ENCODE measurements around the gene ARFGAP2.

Gene ARFGAP2

GRCh38 chr11:47177846-47178245, 1.2 kb upstream of the ARFGAP2 start:
- peaks cover 7% of the 10 kb centered on the region; the same call in 1 of the 2 replicates for H3K36me3 ChIP-seq (ENCODE audit: low read length)
- H4K20me1 ChIP-seq (ENCODE audit: low read depth, low read length) = peaks cover 7% of the 10 kb centered on the region; the same call in 1 of the 2 replicates
- peaks cover 35% of the 10 kb centered on the region for H3K79me2 ChIP-seq (ENCODE audit: insufficient read depth, low read length)
- TF ChIP-seq EZH2phosphoT487 (conservative IDR thresholded peaks at IDR 0.05; ENCODE audit: low read length) (no peak), CTCF (IDR thresholded peaks at IDR 0.05; ENCODE audit: insufficient read depth, low read length, poor library complexity, severe bottlenecking) (no peak)
- no peaks in the 10 kb centered on the region for H3K27me3 ChIP-seq (ENCODE audit: low read length)
- no peak overlapping the region for H3K4me3 ChIP-seq (ENCODE audit: insufficient read depth, low read length, poor library complexity, severe bottlenecking)
- peak overlapping the region; percentile 84 for H3K4me2 ChIP-seq (ENCODE audit: low read depth, low read length, poor library complexity, severe bottlenecking)
- peak overlapping the region; percentile 42 for H2AFZ ChIP-seq (ENCODE audit: low read depth, low read length, severe bottlenecking)
- H3K9me3 ChIP-seq (ENCODE audit: insufficient read depth, low read length) = no peaks in the 10 kb centered on the region
- H3K9me2 ChIP-seq (replicated peaks; ENCODE audit: insufficient read depth, low read length) = no peaks in the 10 kb centered on the region
- H3F3A ChIP-seq (ENCODE audit: insufficient read depth) = no peaks in the 10 kb centered on the region
- peak overlapping the region; percentile 83 for H3K27ac ChIP-seq (ENCODE audit: low read depth, low read length)
- peak overlapping the region; percentile 100 for H3K9ac ChIP-seq (ENCODE audit: low read length)

- peak overlapping the region; percentile 67 for H2AFZ ChIP-seq (ENCODE audit: low read depth, low read length, severe bottlenecking)
- H3K36me3 ChIP-seq (ENCODE audit: low read length) = peaks cover 7% of the 10 kb centered on the region
- peaks cover 40% of the 10 kb centered on the region for H3K79me2 ChIP-seq (ENCODE audit: insufficient read depth, low read length)
- peak; percentile 90 for TF ChIP-seq CTCF (IDR thresholded peaks at IDR 0.05; ENCODE audit: insufficient read depth, low read length, poor library complexity, severe bottlenecking)
- TF ChIP-seq EZH2phosphoT487 (conservative IDR thresholded peaks at IDR 0.05; ENCODE audit: low read length) = no peak
- H3K27me3 ChIP-seq (ENCODE audit: low read length) = no peaks in the 10 kb centered on the region
- H4K20me1 ChIP-seq (ENCODE audit: low read depth, low read length) = peaks cover 7% of the 10 kb centered on the region; the same call in 1 of the 2 replicates
- no peaks in the 10 kb centered on the region for H3F3A ChIP-seq (ENCODE audit: insufficient read depth)
- H3K4me3 ChIP-seq (ENCODE audit: insufficient read depth, low read length, poor library complexity, severe bottlenecking) = peak overlapping the region; percentile 67
- H3K9me2 ChIP-seq (replicated peaks; ENCODE audit: insufficient read depth, low read length) = no peaks in the 10 kb centered on the region
- H3K9ac ChIP-seq (ENCODE audit: low read length) = peak overlapping the region; percentile 100
- H3K4me2 ChIP-seq (ENCODE audit: low read depth, low read length, poor library complexity, severe bottlenecking) = peak overlapping the region; percentile 84
- no peaks in the 10 kb centered on the region for H3K9me3 ChIP-seq (ENCODE audit: insufficient read depth, low read length)
- H3K27ac ChIP-seq (ENCODE audit: low read depth, low read length) = peak overlapping the region; percentile 83
These were observed 658 bp upstream of the ARFGAP2 start for GRCh38 chr11:47177229-47177845.

- no peaks in the 10 kb centered on the region for H3K9me2 ChIP-seq (replicated peaks; ENCODE audit: insufficient read depth, low read length)
- H3K4me2 ChIP-seq (ENCODE audit: low read depth, low read length, poor library complexity, severe bottlenecking) = peak overlapping the region; percentile 95
- peaks cover 7% of the 10 kb centered on the region; the same call in 1 of the 2 replicates for H4K20me1 ChIP-seq (ENCODE audit: low read depth, low read length)
- no peaks in the 10 kb centered on the region for H3K9me3 ChIP-seq (ENCODE audit: insufficient read depth, low read length)
- peaks cover 55% of the 10 kb centered on the region for H3K79me2 ChIP-seq (ENCODE audit: insufficient read depth, low read length)
- H2AFZ ChIP-seq (ENCODE audit: low read depth, low read length, severe bottlenecking) = peak overlapping the region; percentile 75
- no peaks in the 10 kb centered on the region for H3F3A ChIP-seq (ENCODE audit: insufficient read depth)
- H3K9ac ChIP-seq (ENCODE audit: low read length) = peak overlapping the region; percentile 100
- H3K27ac ChIP-seq (ENCODE audit: low read depth, low read length) = peak overlapping the region; percentile 81
- no peak for TF ChIP-seq EZH2phosphoT487 (conservative IDR thresholded peaks at IDR 0.05; ENCODE audit: low read length)
- H3K27me3 ChIP-seq (ENCODE audit: low read length) = no peaks in the 10 kb centered on the region
- H3K4me3 ChIP-seq (ENCODE audit: insufficient read depth, low read length, poor library complexity, severe bottlenecking) = peak overlapping the region; percentile 99
- H3K36me3 ChIP-seq (ENCODE audit: low read length) = peaks cover 7% of the 10 kb centered on the region
These were observed 842 bp downstream of the ARFGAP2 start for GRCh38 chr11:47175746-47176327.

Data from SU-DHL-6 (cell line).